ENCODE results near the gene PPM1F. TPM values are rescaled to one million over a fixed set of nuclear protein-coding genes. Genes with fewer than 3 reads are reported as not detected.

PPM1F gene, protein sequence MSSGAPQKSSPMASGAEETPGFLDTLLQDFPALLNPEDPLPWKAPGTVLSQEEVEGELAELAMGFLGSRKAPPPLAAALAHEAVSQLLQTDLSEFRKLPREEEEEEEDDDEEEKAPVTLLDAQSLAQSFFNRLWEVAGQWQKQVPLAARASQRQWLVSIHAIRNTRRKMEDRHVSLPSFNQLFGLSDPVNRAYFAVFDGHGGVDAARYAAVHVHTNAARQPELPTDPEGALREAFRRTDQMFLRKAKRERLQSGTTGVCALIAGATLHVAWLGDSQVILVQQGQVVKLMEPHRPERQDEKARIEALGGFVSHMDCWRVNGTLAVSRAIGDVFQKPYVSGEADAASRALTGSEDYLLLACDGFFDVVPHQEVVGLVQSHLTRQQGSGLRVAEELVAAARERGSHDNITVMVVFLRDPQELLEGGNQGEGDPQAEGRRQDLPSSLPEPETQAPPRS
- 0.93 and 1.8 TPM in 2 replicates for polyA plus RNA-seq

GRCh38 chr22:21952586-21953571 lies at the start of gene PPM1F:
TSS of gene PPM1F (minus strand) at chr22:21952848. CDS start at chr22:21946048, 6,800 bp downstream.

DNA sequence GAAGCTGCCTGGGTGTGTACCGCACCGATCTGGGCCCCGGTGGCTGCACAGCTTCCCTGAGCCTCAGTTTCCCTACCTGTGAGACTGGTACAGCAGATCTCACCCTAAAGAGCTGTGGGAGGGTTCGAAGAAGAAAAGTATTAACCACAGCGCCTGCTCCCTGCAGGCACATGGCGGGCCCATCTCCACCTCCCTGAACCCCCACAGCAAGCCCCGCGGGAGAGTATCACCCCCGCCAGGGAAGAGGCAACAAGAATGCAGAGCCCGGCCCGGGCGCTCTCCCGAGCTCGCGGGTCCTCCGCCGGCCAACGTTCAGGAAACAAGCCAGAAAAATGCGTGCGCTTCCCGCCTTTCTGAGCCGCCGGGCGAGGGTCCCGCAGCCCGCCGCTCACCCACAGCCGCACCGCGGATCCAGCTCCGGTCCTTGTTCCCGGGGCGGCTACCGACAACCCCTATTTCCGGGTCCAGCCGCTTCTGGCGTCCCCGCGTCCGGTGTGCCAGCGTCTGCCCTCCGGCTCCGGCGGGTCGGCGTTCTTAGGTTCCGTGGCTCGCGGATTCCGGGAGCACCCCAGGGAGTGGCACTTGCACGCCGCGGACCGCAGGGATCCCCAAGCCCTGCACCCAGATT lies 29.8 kb upstream of the PPM1F start, which contains the start of gene TOP3B:
Gene TOP3B, minus strand, starts transcription at position 450 of the 628 bp plus-strand sequence. CDS start 7,078 bp downstream, outside the sequence.

Other genes starting within 250 kb of the PPM1F start
- 2.1 and 2.5 TPM in 2 replicates for gene YPEL1, start 217.1 kb downstream of the PPM1F start, polyA plus RNA-seq
- 30.8 and 36.8 TPM in 2 replicates for gene MAPK1, start 85.2 kb downstream of the PPM1F start, polyA plus RNA-seq
- 0.09 and 0.45 TPM in 2 replicates for gene TOP3B, start 29.9 kb upstream of the PPM1F start, polyA plus RNA-seq

All from Purkinje cell (primary cell).